Cardiac muscle cell (in vitro differentiated cells and primary cell): ENCODE results near the gene GMIP. TPM values are rescaled to one million over a fixed set of nuclear protein-coding genes. Genes with fewer than 3 reads are reported as not detected.

Experiments
- DNase-seq, 2 donors: peaks; one replicate each; pipeline versions ENCODE4 v3.0.0 to v3.0.0-alpha.2; 2010 to 2017; ENCODE audit warnings: low read depth in 1 of 2, low spot score in 1 of 2
- H3K27ac ChIP-seq: fragments of 200-600 bp; sonication (generic); 2 replicates; pipeline ENCODE4 v1.5.1; 2016
- H3K27me3 ChIP-seq: fragments of 200-600 bp; sonication (generic); 2 replicates; pipeline ENCODE4 v1.6.0; 2016; ENCODE audit warnings: control low read depth
- H3K36me3 ChIP-seq: fragments of 200-600 bp; sonication (generic); 2 replicates; pipeline ENCODE4 v1.5.1; 2016; ENCODE audit warnings: control low read depth
- H3K4me1 ChIP-seq: fragments of 200-600 bp; sonication (generic); 2 replicates; pipeline ENCODE4 v1.8.1; 2017; ENCODE audit warnings: low read depth, mild to moderate bottlenecking, mixed run types
- H3K4me3 ChIP-seq: fragments of 200-600 bp; sonication (generic); 2 replicates; pipeline ENCODE4 v1.5.1; 2016; ENCODE audit warnings: mild to moderate bottlenecking
- H3K9me3 ChIP-seq: fragments of 200-600 bp; sonication (generic); 2 replicates; pipeline ENCODE4 v1.5.1; 2017; ENCODE audit warnings: low read depth, mild to moderate bottlenecking, control low read depth
- polyA plus RNA-seq: library from polyadenylated mRNA; unstranded; fragments of >200 nt; fragmentation: Nextera tagmentation; extraction: Ambion mirVana; gene quantifications from 2 replicates; pipeline ENCODE4 v1.2.1, GENCODE V29; 2016
- total RNA-seq: library from RNA; depleted of rRNA; stranded (reverse); fragments of >200 nt; gene quantifications from 2 replicates; pipeline ENCODE4 v1.2.3, GENCODE V29; 2016
- TF ChIP-seq, protein P1 (sequence below): IDR thresholded peaks from 2 replicates; pipeline ENCODE4 v1.5.1; 2012; ENCODE audit warnings: low read depth, mild to moderate bottlenecking, low read length

GMIP gene
- total and polyA plus RNA-seq, 2 experiments from 2014 or later = 12.4 to 13.7 TPM

DNA sequence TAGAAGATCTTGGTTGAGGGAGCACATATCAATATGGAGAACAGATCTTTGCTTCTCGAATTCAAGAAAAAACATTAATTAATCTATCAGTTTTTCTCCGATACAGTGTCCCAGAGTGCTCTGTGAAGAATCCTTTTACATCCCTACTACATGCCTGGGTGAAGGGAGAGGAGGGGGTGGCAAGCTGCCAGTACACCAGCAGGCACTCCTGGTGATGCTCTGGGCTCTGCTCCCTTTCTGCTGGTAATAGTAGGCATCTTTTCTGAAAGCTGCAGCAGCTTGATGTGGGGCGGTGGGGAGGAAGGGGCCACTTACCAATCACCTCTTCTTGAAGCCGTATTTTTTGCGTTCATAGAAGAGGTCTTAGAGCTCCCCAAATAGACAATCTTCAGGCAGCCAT is 55.7 kb downstream of the GMIP start:
- H3K27ac ChIP-seq = no peak overlapping the region
- TF ChIP-seq, protein P1, sequence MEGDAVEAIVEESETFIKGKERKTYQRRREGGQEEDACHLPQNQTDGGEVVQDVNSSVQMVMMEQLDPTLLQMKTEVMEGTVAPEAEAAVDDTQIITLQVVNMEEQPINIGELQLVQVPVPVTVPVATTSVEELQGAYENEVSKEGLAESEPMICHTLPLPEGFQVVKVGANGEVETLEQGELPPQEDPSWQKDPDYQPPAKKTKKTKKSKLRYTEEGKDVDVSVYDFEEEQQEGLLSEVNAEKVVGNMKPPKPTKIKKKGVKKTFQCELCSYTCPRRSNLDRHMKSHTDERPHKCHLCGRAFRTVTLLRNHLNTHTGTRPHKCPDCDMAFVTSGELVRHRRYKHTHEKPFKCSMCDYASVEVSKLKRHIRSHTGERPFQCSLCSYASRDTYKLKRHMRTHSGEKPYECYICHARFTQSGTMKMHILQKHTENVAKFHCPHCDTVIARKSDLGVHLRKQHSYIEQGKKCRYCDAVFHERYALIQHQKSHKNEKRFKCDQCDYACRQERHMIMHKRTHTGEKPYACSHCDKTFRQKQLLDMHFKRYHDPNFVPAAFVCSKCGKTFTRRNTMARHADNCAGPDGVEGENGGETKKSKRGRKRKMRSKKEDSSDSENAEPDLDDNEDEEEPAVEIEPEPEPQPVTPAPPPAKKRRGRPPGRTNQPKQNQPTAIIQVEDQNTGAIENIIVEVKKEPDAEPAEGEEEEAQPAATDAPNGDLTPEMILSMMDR = no peak
- H3K27me3 ChIP-seq = no peaks in the 10 kb centered on the region
- no peaks in the 10 kb centered on the region for H3K36me3 ChIP-seq
- H3K4me3 ChIP-seq = no peak overlapping the region
- no peaks in the 10 kb centered on the region for H3K4me1 ChIP-seq
- H3K9me3 ChIP-seq = no peaks in the 10 kb centered on the region
- no peak for DNase-seq

DNA sequence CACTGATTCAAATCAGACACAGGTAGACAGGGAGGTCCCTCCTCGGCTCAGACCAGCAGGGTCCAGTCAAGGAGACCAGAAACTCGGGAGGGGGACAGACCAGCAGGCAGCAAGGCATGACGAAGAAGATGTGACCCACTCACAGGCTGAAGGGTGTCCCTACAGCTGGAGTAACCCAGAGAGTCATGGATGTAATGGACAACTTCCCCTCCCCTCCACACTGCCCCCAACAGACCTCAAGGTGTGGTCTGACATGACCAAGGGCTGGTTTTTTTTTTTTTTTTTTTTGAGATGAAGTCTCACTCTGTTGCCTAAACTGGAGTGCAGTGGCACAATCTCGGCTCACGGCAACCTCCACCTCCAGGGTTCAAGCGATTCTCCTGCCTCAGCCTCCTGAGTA is 59.1 kb downstream of the GMIP start:
- H3K27ac ChIP-seq = no peak overlapping the region
- H3K36me3 ChIP-seq = no peaks in the 10 kb centered on the region
- TF ChIP-seq, protein P1 = no peak
- no peaks in the 10 kb centered on the region for H3K4me1 ChIP-seq
- H3K9me3 ChIP-seq = no peaks in the 10 kb centered on the region
- no peaks in the 10 kb centered on the region for H3K27me3 ChIP-seq
- H3K4me3 ChIP-seq = no peak overlapping the region
- DNase-seq = no peak

DNA sequence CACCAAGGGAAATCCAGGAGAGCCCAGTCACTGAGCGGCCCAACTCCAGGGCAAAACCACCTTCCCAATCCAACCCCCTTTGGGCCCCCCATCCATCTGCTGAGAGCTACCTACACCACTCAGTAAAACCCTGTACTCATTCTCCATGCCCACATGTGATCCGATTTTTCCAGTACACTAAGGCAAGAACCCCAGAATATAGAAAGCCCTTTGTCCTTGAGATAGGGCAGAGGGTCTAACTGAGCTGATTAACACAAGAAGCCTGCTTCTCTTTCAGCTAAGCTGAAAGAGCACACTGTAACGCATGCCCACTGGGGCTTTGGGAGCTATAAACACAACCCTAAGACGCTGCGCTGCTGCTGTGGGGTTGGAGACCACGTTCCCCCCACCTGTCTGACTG is 61.0 kb downstream of the GMIP start:
- DNase-seq = no peak
- H3K36me3 ChIP-seq = no peaks in the 10 kb centered on the region
- TF ChIP-seq, protein P1 = no peak
- H3K4me3 ChIP-seq = no peak overlapping the region
- H3K9me3 ChIP-seq = no peaks in the 10 kb centered on the region
- no peak overlapping the region for H3K27ac ChIP-seq
- no peaks in the 10 kb centered on the region for H3K4me1 ChIP-seq
- no peaks in the 10 kb centered on the region for H3K27me3 ChIP-seq

DNA sequence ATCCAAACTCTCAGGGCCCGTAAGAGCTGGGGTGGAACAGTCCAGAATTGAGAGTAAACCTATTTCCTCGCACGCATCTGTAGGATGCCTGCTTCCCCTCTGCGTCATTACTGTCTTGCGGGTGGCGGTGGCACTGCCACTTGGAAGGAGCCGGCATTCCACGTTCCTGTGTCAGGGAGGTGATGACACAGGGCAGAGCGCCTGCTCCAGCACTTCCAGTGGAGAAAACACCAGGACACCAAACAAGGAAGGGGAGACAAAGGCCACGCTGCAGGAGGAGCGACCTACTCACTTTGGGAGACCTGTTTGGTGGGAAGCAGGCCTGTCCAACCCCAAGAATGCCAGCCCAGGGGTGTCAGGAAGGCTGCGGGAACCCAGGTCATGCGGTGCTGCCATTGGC is 62.1 kb downstream of the GMIP start:
- Histone ChIP-seq H3K27ac (no peak overlapping the region), H3K9me3 (no peaks in the 10 kb centered on the region), H3K27me3 (no peaks in the 10 kb centered on the region), H3K4me3 (no peak overlapping the region), H3K36me3 (no peaks in the 10 kb centered on the region), H3K4me1 (no peaks in the 10 kb centered on the region)
- TF ChIP-seq, protein P1 = no peak
- DNase-seq = no peak

DNA sequence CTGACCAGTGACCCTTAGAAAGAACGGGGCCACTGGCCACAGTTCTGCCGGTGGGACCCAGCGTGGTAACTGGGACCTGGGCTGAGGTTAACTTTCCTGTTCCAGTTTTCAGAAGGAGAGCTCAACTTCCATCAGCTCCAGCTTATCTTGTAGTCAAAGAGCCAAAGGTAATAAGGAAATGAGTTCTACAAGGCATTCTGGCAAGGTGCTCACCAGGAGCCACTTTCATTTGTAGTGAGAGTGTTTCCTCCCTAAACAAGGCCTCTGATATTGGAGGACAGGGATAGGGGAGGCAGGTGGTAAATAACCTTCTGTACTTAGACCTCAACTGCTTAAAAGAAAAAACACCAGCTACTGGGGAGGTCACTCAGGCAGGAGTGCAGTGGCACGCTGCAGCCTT is 63.0 kb downstream of the GMIP start:
- H3K4me3 ChIP-seq = no peak overlapping the region
- H3K4me1 ChIP-seq = no peaks in the 10 kb centered on the region
- H3K27ac ChIP-seq = no peak overlapping the region
- no peak for DNase-seq
- no peaks in the 10 kb centered on the region for H3K9me3 ChIP-seq
- H3K36me3 ChIP-seq = no peaks in the 10 kb centered on the region
- H3K27me3 ChIP-seq = no peaks in the 10 kb centered on the region
- TF ChIP-seq, protein P1 = no peak
